Measurements from ENCODE around the gene SEL1L2.

The SEL1L2 gene

GRCh38 chr20:14012671-14013070 is 22.3 kb upstream of the SEL1L2 start:
- Histone ChIP-seq H3K9ac (no peak overlapping the region), H3K79me2 (ENCODE audit: insufficient read depth, low read depth) (no peaks in the 10 kb centered on the region), H3K4me3 (IDR thresholded peaks at IDR 0.05; ENCODE audit: insufficient read depth, low read depth, low read length) (no peak overlapping the region), H4K20me1 (ENCODE audit: insufficient read depth) (no peaks in the 10 kb centered on the region), H3K4me1 (ENCODE audit: low read depth, poor library complexity, severe bottlenecking) (no peaks in the 10 kb centered on the region), H3K27ac (no peak overlapping the region), H2AFZ (ENCODE audit: low read depth) (no peak overlapping the region), H3K27me3 (ENCODE audit: insufficient read depth, low read depth) (no peaks in the 10 kb centered on the region), H3K4me2 (no peak overlapping the region), H3K36me3 (ENCODE audit: insufficient read depth) (no peaks in the 10 kb centered on the region)
- TF ChIP-seq CTCF (conservative IDR thresholded peaks at IDR 0.05; ENCODE audit: low read depth, low read length), result no peak

GRCh38 chr20:14009208-14009607 is 18.8 kb upstream of the SEL1L2 start:
- no peaks in the 10 kb centered on the region for H3K79me2 ChIP-seq (ENCODE audit: insufficient read depth, low read depth)
- no peaks in the 10 kb centered on the region for H3K27me3 ChIP-seq (ENCODE audit: insufficient read depth, low read depth)
- no peak overlapping the region for H3K27ac ChIP-seq
- no peaks in the 10 kb centered on the region for H3K4me1 ChIP-seq (ENCODE audit: low read depth, poor library complexity, severe bottlenecking)
- no peak overlapping the region for H3K4me2 ChIP-seq
- H3K36me3 ChIP-seq (ENCODE audit: insufficient read depth), result no peaks in the 10 kb centered on the region
- no peak overlapping the region for H3K9ac ChIP-seq
- no peak overlapping the region for H3K4me3 ChIP-seq (IDR thresholded peaks at IDR 0.05; ENCODE audit: insufficient read depth, low read depth, low read length)
- H2AFZ ChIP-seq (ENCODE audit: low read depth), result no peak overlapping the region
- H4K20me1 ChIP-seq (ENCODE audit: insufficient read depth), result no peaks in the 10 kb centered on the region
- no peak for TF ChIP-seq CTCF (conservative IDR thresholded peaks at IDR 0.05; ENCODE audit: low read depth, low read length)

- no peaks in the 10 kb centered on the region for H4K20me1 ChIP-seq (ENCODE audit: insufficient read depth)
- H3K4me2 ChIP-seq, result no peak overlapping the region
- no peak for TF ChIP-seq CTCF (conservative IDR thresholded peaks at IDR 0.05; ENCODE audit: low read depth, low read length)
Measured at GRCh38 chr20:14005996-14006395, 15.6 kb upstream of the SEL1L2 start.

GRCh38 chr20:14000917-14001316 is 10.5 kb upstream of the SEL1L2 start:
- H3K4me2 ChIP-seq, result no peak overlapping the region
- no peaks in the 10 kb centered on the region for H3K27me3 ChIP-seq (ENCODE audit: insufficient read depth, low read depth)
- TF ChIP-seq CTCF (conservative IDR thresholded peaks at IDR 0.05; ENCODE audit: low read depth, low read length), result no peak
- no peaks in the 10 kb centered on the region for H3K79me2 ChIP-seq (ENCODE audit: insufficient read depth, low read depth)
- H3K4me1 ChIP-seq (ENCODE audit: low read depth, poor library complexity, severe bottlenecking), result no peaks in the 10 kb centered on the region
- H3K4me3 ChIP-seq (IDR thresholded peaks at IDR 0.05; ENCODE audit: insufficient read depth, low read depth, low read length), result no peak overlapping the region
- no peaks in the 10 kb centered on the region for H3K36me3 ChIP-seq (ENCODE audit: insufficient read depth)
- H2AFZ ChIP-seq (ENCODE audit: low read depth), result no peak overlapping the region
- H3K27ac ChIP-seq, result no peak overlapping the region
- H4K20me1 ChIP-seq (ENCODE audit: insufficient read depth), result no peaks in the 10 kb centered on the region
- no peak overlapping the region for H3K9ac ChIP-seq

More at GRCh38 chr20:14005996-14006395, 15.6 kb upstream of the SEL1L2 start:
- no peak overlapping the region for H3K4me3 ChIP-seq (IDR thresholded peaks at IDR 0.05; ENCODE audit: insufficient read depth, low read depth, low read length)
- H3K4me1 ChIP-seq (ENCODE audit: low read depth, poor library complexity, severe bottlenecking), result no peaks in the 10 kb centered on the region
- H3K79me2 ChIP-seq (ENCODE audit: insufficient read depth, low read depth), result no peaks in the 10 kb centered on the region
- no peaks in the 10 kb centered on the region for H3K36me3 ChIP-seq (ENCODE audit: insufficient read depth)
- H3K27ac ChIP-seq, result no peak overlapping the region
- H2AFZ ChIP-seq (ENCODE audit: low read depth), result no peak overlapping the region
- no peak overlapping the region for H3K9ac ChIP-seq
- no peaks in the 10 kb centered on the region for H3K27me3 ChIP-seq (ENCODE audit: insufficient read depth, low read depth)
